Astrocyte of the spinal cord (primary cell): Measurements from ENCODE around the gene ZNF296.
A peak's percentile ranks its signal among the peaks of the same experiment; 100 is the strongest.

Experiments
- DNase-seq: peaks from one replicate; pipeline ENCODE4 v3.0.0; 2011; ENCODE audit warnings: low read depth, low spot score
- H3K4me3 ChIP-seq: 2 replicates; pipeline ENCODE4 v1.5.1; 2011; ENCODE audit warnings: low read depth, mild to moderate bottlenecking, low read length, moderate library complexity
- in situ Hi-C: cut with HindIII; loops from 2 replicates; pipeline ENCODE4 v1.10.0; 2017; ENCODE audit warnings: low sequenced_read_pairs
- TF ChIP-seq, protein P1 (sequence below): IDR thresholded peaks from 2 replicates; pipeline ENCODE4 v1.5.1; 2012; ENCODE audit warnings: low read depth, mild to moderate bottlenecking, low read length, inconsistent platforms

The ZNF296 gene

DNA sequence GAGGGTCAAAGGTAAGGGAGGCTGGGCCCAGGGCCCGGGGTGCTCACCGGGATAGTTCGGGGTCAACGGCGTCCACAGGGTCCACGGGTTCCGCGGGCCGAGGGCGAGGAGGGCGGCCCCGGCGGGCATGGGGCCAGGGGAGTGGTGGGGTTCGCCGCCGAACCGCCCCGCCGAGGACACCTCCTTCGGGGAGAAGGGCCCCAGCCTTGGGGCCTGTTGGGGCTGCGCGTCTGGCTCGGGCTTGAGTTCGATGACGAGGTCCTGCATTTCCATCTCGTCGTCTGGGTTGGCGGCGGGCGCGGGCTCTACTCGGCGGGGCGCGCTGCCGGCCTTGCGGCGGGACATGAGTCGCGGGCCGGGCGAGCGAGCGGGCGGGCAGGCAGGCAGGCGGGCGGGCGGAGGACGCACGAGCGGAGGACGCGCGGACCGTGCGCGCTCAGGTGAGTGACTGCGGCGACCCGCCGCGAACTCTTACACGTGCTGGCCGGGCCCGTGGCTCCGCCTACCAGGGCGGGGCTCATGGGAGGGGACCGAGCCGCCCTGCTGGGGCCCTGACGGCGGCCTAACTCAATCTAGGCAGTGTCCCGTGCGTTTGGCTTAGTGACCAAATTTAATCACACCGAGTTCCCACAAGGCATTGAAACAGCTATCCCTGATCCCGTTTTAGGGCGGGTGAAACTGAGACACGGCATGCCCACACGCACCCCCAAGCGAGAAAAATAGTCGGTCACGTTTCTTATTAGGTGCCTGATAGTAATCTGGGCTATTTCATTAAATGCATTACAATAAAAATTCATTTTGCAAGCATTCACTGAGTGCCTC is at the start of gene ZNF296:
ZNF296 (minus strand) TSS at position 450 of the 822 bp plus-strand sequence; CDS start at position 345, 105 bp downstream.
- TF ChIP-seq, protein P1, sequence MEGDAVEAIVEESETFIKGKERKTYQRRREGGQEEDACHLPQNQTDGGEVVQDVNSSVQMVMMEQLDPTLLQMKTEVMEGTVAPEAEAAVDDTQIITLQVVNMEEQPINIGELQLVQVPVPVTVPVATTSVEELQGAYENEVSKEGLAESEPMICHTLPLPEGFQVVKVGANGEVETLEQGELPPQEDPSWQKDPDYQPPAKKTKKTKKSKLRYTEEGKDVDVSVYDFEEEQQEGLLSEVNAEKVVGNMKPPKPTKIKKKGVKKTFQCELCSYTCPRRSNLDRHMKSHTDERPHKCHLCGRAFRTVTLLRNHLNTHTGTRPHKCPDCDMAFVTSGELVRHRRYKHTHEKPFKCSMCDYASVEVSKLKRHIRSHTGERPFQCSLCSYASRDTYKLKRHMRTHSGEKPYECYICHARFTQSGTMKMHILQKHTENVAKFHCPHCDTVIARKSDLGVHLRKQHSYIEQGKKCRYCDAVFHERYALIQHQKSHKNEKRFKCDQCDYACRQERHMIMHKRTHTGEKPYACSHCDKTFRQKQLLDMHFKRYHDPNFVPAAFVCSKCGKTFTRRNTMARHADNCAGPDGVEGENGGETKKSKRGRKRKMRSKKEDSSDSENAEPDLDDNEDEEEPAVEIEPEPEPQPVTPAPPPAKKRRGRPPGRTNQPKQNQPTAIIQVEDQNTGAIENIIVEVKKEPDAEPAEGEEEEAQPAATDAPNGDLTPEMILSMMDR, result no peak
- H3K4me3 ChIP-seq, result peak within 1 kb of the TSS; percentile 46
- DNase-seq, result peak; percentile 20
- in situ Hi-C loops, result no loop called here

DNA sequence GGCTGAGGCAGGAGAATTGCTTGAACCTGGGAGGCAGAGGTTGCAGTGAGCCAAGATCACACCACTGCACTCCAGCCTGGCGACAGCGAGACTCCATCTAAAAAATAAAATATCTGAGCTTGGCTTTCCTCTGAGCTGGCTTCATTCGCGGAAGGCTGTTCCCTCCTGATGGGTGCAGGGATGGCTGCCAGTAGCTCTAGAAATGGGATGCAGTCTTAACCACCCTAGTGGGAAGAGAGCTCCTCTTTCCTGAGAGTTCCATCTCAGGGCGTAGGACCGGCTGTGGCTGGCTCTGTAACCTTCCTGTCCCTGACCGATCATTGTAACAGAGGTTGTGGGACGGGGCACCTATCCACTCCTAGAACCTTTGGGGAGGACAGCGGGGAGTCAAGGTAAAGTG is 49.1 kb upstream of the ZNF296 start:
- in situ Hi-C loops, result no loop called here
- H3K4me3 ChIP-seq, result no peak overlapping the region
- TF ChIP-seq, protein P1, result no peak
- no peak for DNase-seq

DNA sequence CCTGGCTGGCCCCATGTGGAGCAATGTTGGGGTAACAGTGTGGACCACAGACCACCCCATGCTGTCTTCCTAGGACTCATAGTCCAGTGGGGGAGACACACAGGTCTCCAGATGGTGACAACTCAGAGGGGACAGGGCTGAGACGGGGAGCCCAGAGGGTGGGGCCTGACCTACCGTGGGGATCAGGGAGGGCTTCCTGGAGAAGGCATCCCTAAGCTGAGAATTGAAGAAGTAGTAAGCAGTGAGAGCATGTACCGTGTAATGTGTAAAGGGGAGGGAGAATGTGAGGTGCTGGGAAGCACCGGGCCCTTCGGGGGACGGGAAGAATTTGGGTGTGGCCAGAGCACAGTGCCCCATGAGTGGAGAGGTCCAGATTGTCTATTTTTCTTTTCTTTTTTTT is 47.7 kb upstream of the ZNF296 start:
- H3K4me3 ChIP-seq, result no peak overlapping the region

DNA sequence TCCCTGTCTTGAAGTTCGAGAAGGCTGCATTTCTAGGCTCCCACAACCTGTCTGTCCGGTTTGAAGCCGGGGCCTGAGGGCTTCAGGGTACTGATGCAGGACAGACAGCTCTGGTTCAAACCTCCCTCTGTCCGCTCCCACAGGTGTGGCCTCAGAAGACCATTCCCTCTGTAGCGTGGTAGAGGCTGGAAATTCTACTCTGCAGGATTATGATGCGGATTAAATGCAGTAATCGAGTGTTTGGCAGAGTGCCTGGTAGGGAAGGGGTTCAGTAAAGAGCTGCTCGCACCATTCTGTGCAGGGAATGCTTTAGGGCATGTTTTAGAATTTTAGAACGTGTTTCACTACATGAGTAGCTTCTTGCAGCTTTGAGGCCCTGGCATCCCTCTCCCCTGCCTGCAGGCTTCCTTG is 47.2 kb upstream of the ZNF296 start:
- in situ Hi-C loops, result no loop called here
- H3K4me3 ChIP-seq, result no peak overlapping the region
- DNase-seq, result no peak
- TF ChIP-seq, protein P1, result no peak

More for the DNA sequence above, 47.7 kb upstream of the ZNF296 start:
- no peak for DNase-seq
- TF ChIP-seq, protein P1, result no peak
- in situ Hi-C loops, result no loop called here

DNA sequence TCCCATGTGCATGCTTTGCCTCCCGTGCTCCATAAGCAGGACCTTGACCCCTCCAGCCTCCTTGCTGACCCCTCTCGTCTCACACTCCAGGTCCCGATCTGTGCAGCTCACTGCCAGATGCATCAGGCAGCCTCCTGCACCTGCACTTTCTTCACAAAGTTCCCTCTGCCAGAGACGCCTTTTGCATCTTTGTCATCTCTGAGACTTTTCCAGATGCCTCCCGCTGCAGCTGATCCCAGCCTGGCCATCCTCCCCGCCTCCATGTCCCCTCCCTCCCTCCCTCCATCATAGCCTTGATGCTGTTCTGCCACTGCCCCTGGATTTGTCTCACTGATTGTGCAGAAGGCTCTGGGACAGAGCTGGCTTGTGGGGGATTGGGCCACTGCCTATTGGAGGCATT is 46.6 kb upstream of the ZNF296 start:
- no peak for DNase-seq
- TF ChIP-seq, protein P1, result no peak
- in situ Hi-C loops, result no loop called here
- no peak overlapping the region for H3K4me3 ChIP-seq

DNA sequence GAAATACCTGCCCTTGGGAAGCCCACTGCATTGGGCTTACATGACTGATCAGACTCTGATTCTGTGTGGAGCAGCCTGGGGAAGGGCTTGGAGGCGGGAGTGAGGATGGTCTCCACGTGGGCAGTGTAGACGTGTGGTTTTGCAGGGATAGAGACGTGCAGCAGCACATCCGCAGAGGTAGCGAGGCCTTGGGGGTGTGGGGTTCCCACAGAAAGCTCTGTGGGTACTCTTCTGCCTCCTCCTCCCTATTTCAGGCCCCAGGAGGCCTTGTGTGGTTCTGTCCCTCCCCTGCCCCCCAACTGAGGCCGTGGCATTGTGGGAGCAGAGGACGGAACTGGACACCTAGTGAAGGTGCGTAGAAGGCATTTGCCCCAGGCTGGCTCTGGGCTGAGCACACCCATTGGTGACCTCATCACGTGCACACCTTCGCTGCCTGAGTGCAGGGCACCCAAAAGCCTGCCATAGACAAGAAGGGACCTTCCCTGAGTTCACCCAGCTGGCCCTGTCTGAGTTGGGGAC is 45.6 kb upstream of the ZNF296 start:
- in situ Hi-C loops, result no loop called here
- no peak for DNase-seq

More for the DNA sequence above, 45.6 kb upstream of the ZNF296 start:
- TF ChIP-seq, protein P1, result no peak
- H3K4me3 ChIP-seq, result no peak overlapping the region
